Measurements from ENCODE around the gene CSE1L.
"Not testable (repeated sequence)": the region's sequence is repeated elsewhere in the genome, so short reads cannot be mapped to it uniquely, and the experiment has no call there.

The CSE1L gene, protein sequence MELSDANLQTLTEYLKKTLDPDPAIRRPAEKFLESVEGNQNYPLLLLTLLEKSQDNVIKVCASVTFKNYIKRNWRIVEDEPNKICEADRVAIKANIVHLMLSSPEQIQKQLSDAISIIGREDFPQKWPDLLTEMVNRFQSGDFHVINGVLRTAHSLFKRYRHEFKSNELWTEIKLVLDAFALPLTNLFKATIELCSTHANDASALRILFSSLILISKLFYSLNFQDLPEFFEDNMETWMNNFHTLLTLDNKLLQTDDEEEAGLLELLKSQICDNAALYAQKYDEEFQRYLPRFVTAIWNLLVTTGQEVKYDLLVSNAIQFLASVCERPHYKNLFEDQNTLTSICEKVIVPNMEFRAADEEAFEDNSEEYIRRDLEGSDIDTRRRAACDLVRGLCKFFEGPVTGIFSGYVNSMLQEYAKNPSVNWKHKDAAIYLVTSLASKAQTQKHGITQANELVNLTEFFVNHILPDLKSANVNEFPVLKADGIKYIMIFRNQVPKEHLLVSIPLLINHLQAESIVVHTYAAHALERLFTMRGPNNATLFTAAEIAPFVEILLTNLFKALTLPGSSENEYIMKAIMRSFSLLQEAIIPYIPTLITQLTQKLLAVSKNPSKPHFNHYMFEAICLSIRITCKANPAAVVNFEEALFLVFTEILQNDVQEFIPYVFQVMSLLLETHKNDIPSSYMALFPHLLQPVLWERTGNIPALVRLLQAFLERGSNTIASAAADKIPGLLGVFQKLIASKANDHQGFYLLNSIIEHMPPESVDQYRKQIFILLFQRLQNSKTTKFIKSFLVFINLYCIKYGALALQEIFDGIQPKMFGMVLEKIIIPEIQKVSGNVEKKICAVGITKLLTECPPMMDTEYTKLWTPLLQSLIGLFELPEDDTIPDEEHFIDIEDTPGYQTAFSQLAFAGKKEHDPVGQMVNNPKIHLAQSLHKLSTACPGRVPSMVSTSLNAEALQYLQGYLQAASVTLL

DNA sequence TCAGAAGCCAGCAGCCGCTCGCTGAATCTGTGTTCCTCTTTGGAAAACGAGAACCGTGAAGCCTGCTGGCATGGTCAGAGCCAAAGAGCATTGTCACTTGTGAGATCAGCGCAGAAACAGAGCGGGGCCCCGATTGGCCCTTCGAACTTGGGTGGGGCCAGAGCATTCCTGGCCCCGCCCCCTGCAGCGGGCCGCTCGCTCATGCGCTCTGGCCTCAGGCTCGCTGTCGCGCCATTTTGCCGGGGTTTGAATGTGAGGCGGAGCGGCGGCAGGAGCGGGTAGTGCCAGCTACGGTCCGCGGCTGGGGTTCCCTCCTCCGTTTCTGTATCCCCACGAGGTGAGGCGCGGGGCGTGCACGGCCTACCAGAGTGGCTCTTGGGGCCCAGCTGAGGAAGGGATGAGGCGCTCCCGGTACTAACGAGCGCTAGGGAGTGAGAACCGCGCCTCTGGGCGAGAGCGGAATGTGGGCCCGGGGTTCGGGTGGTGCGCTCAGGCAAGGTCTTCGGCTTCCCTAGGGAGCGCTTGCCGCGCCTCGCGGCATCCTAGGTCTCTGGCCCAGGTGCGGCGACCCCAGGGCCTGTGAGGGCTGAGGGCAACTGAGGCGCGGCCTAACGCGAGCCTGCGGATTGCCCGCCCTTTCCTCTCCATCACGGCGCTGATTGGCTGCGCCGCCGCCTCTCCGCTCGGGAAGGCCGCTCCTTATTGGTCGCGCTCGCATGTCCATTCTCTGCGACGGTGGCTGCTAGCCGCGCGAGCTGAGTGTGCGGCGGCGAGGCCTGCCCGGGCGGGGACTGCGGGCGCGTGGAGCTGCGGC lies at the start of gene CSE1L:
CSE1L (plus strand) TSS at position 226 of the 814 bp plus-strand sequence. CDS start 12,152 bp downstream, outside the sequence.
- DNase-seq (ENCODE audit: low spot score): peak; percentile 95

DNA sequence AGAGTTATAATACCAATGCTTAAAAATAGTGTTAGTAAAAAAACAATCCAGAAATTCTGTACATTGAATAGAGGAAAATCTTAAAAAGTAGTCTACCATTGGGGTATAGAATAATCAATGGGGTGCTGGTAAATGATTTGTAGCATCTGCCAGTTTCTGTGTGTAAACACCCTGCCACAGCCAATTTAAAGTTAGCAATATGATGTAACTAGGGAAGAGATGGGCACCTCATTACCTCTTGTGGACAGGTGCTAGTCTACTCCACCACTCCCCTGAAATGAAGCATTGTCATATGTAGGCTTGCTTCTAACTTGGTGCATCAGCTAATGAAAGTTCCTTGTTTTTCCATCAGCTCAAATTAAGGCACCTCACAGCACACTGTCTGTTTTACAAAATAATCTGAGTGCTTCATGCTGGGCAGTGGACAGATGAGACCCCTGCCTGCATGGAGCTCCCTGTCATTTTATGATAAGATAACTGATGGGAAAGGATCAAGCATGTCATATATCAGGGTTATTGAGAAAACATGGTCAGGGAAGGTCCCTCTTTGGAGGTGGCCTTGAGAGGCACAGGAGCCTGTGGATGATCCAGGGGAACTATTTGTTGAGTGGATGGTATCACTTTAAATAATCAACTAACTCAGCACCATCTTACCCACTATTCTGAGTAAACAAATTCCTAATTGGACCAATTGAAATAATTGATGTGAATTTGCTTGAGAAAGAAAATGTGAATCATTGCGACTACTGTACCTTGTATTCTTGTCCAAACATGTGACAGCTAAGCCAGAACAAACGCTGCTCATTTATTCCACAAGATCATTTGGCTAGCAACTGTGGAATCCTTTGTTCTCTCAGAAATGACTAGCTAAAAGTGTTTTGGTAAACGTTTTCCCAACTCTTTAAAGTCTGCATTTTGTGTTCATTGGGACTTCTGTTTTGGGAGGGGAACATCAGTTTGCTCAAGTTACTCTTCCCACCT lies 45.9 kb upstream of the CSE1L start:
- DNase-seq (ENCODE audit: low spot score): no peak

DNA sequence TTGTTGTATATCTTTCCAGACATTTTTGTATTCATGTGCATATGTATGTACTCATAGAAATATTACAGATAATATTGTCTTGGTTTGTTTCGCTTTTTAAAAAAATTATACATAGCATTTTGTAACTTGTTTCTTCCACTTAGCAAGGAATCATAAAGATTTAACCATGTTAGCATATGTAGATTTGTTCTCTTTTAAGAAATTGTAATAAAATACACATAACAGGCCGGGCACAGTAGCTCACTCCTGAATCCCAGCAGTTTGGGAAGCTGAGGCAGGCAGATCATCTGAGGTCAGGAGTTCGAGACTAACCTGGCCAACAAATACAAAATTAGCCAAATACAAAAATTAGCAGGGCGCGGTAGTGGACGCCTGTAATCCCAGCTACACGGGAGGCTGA lies 44.4 kb upstream of the CSE1L start:
- DNase-seq (ENCODE audit: low spot score): no peak

DNA sequence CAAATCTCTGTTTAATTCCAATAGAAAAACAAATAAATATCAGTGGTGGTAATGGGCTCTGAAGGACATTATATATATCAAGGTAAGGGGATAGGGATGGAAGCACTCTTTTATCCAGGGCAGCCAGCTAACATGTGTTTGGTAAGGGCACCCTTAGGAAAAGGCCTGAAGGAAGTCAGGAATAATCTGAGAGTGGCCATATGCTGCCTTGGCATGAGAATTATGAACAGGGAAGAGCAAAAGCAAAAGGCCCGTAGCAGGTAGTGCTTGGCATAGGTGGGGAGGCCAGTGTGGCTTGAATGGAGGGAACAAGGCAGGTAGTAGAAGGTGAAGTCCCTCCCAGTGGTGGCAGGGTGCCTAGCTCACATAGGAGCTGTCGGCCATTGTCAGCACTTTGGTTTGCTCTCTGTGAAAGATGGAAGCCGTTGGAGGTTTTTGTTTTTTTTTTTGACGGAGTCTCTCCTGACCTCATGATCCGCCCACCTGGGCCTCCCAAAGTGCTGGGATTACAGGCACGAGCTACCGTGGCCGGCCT lies 39.6 kb upstream of the CSE1L start:
- DNase-seq (ENCODE audit: low spot score): no peak

DNA sequence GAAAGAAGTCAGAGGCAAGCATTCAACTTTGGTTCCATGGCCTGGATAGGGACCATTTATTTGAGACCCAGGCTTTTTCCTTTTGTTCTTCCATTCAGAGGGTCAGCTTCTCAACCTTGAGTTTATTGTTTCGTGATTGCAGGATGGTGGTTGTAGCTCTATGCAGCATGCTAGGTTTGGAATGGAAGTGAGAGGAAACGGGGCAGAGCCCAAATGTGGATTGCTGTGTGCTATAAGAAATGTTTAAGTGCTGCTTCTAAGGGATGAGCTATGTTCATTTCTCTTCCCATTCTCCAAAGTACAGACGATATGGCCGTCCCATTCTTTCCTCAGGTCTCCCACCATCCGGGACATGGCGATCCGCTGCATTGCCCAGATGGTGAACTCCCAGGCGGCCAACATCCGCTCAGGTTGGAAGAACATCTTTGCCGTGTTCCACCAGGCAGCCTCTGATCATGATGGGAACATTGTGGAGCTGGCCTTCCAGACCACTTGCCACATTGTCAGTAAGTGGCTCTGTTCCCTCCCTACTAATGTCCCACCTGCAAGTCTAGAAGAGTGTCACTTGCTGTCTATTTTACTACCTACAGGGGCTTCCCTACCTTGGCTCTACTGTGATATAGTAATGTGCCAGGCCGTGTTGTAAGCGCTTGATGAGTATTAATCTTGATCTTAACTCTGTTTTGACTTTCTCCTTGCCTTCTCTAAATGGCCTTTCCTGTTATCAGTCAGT lies 36.0 kb upstream of the CSE1L start:
- DNase-seq (ENCODE audit: low spot score): no peak

DNA sequence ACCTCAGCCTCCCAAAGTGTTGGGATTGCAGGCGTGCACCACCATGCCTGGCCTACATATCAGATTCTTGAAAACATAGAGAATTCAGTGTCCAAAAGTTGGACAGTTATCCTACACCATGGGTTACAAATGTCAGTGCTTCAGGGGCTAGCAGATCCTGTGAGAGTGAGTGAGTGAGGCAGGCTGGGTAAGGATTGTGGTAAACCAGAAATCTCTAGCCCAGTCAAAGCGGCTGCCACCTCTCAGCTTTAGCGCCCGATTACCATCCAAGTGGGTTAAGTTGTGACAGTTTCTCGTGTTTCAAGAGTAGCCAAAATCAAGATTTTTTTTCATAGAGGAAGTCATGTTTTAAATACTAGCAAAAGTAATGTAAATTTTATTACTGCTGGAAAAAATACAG lies 21.9 kb upstream of the CSE1L start:
- DNase-seq (ENCODE audit: low spot score): no peak

DNA sequence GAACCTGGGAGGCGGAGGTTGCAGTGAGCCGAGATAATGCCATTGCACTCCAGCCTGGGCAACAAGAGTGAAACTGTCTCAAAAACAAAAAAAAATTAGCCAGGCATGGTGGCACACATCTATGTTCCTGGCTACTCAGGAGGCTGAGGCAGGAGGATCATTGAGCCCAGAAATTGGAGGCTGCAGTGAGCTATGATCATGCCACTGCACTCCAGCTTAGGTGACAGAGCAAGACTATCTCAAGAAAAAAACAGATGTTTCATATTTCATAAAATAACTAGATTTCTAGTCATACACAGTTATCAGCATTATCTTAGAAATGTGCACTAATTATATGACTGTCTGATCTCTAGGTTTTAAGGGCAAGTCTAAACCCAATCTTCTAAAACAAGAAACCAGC lies 17.9 kb upstream of the CSE1L start:
- DNase-seq (ENCODE audit: low spot score): not testable (repeated sequence)

DNA sequence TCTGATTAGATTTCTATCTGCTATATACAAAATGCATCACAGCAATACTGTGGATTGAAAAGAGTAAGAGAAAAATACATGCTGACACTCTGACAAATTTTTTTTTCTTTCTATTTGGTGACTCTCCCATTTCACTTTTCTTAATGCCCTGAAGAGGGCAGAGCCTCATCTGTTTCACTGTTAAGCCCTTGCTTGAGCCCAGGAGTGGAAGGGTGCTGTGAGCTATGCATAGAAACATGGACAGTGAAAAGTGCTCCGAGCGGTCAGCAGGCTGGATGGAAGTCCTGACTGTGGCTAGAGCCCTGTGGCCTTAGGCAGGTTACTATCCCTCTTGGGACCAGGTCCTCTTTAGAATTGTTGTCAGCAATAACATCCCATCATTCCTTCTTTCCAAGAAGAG lies 17.4 kb upstream of the CSE1L start:
- DNase-seq (ENCODE audit: low spot score): peak; percentile 6

DNA sequence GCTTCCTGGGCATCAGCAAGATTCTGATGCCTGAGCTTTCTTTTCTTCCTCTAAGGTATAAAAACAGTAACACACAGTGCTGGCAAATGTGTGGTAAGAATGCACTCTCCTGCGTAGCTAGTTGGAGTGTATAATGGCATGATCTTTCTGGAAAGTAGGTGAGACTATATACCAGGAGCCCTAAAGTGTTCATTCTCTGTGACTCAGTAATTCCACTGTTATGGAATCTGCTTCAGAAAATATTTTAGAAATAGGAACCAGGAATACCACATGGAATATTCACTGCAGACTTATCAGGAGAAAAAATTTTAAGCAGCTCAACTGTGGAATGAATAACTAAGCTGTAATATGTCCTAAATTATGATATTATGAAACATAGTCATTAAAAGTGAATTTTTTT lies 16.9 kb upstream of the CSE1L start:
- no peak for DNase-seq (ENCODE audit: low spot score)

DNA sequence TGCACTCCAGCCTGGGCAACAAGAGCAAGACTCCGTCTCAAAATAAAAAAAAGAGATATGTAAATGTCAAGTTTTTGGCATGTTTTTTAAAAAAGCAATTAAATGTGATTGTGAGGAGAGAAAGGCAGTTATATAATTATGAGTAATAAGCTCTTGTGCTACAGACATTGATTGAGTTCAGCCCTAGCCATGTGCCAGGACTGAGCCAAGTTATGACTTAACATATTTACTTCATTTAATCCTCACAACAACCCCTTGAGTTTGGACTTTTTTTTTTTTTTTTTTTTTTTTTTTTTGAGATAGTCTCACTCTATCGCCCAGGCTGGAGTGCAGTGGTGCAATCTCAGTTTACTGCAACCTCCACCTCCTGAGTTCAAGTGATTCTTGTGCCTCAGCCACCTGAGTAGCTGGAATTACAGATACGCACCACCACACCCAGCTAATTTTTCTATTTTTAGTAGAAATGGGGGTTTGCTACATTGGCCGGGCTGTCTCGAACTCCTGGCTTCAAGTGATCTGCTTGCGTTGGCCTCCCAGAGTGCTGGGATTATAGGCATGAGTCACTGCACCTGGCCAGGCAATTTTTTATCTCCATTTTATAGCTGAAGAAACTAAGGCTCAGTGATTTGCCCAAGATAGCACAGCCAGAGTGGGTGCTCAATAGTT lies 15.0 kb upstream of the CSE1L start:
- no peak for DNase-seq (ENCODE audit: low spot score)

DNA sequence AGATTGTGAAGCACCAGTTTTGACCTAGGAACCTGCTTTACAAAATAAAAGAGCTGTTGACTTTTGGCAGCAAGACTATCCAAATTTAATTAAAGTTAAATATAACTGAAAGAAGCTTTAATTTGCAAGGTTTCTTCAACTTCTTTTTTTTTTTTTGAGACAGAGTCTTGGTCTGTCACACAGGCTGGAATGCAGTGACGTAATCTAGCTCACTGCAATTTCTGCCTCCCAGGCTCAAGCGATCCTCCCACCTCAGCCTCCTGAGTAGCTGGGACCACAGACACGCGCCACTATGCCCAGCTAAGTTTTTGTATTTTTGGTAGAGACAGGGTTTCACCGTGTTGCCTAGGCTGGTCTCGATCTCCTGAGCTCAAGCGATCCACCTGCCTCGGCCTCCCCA lies 13.7 kb upstream of the CSE1L start:
- DNase-seq (ENCODE audit: low spot score): no peak

DNA sequence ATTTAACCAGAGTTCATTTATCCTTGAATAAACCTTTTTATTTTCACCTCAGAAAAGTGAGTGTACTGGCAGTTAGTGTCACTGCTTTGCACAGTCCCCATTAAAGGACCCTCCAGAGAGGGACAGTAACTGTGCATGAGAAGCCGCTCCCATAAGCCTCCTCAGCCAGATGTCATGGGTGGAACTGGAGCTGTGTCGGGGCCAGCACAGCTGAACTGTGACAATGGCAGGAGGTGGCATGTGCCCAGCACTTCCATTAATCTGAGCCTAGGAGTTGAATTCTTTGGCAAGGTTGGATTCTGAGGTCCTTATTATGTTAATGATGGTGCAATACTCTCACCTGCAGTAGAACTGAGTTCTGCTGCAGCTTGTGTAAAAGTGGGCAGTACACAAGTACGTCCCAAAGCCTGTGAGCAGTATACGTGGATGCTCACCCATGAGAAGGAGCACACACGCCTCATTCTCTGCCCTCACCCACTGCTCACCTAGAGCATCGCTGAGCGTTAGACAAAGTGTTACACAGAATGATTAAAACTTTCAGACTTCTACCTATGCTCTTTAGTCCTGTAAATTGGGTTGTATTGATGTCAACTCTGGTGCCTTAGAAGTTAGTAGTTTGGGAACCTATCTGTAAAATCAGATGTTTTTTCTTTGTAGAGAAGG lies 11.9 kb upstream of the CSE1L start:
- DNase-seq (ENCODE audit: low spot score): no peak

DNA sequence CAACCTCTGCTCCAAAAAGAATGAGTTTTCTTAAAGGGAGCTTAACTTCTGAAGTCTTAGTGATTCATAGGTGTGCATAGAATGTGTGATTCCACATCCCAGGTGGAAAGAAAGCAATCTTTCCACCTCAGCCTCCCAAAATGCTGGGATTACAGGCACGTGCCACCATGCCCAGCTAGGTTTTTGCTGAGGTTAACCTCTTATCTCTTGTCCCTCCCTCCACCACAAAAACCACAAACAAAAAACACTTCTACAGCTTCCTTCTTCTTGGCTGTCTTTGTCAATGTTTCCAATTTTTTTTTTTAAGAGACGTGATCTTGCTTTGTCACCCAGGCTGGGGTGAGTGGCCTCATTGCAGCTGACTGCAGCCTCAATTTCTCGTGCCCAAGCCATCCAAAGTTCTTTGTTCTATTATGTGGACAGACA lies 8.1 kb upstream of the CSE1L start:
- DNase-seq (ENCODE audit: low spot score): no peak

DNA sequence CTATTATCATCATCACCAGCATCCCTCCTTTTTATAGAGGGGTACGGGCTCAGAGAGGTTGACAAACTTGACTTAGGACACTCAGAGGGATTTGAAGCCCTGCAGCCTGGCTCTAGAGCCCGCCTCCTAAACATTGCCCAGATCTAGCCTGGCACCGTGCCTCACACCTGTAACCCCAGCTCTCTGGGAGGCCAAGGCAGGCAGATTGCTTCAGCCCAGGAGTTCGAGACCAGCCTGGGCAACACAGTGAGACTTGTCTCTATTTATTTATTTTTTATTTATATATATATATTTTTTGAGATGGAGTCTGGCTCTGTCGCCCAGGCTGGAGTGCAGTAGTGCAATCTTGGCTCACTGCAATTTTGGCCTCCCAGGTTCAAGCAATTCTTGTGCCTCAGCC lies 6.3 kb upstream of the CSE1L start:
- no peak for DNase-seq (ENCODE audit: low spot score)

DNA sequence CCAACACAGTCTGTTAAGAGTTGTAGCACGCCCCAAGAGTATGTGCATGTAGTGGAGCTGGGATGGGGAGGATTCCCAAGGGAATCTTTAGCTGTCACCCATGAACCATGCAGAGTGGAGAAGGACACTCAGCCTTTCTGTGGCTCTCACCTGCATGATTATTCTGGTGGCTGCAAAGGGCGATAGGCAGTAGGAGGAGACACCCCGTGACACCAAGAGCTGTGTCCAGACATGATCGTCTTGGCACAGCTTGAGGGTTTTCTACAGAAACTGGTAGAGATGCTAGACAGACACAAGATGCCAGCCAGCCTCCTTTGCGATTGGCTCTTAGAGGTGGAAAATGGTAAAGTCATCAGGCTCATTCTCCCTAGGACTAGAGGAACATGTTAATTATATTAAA lies 3.1 kb upstream of the CSE1L start:
- no peak for DNase-seq (ENCODE audit: low spot score)

DNA sequence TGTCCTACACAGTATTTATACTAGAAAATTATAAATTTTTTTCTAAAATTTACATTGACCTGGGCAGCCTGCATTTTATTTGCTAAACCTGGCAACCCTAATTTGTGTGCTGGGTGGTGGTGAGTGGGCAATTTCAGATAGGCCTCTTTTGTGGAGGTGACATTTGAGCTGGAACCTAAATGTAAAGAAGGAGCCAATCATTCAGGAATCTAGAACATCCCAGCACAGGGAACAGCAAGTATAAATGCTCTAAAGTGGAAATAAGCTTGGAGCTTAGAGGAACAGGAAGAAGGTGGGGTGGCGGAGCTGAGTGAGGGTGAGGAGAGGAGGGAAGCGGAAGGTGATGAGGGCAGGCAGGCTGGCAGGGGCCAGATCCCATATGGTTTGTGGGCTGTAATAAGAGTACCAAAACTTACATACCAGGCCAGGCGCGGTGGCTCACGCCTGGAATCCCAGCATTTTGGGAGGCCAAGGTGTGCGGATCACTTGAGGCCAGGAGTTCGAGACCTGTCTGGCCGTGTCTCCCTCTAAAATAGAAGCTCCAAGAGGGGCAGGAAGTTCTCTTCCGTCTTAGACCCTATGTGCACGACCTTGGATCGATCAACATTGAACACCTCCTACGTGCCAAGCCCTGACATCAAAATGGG lies 549 bp upstream of the CSE1L start:
- peak; percentile 9 for DNase-seq (ENCODE audit: low spot score)

DNA sequence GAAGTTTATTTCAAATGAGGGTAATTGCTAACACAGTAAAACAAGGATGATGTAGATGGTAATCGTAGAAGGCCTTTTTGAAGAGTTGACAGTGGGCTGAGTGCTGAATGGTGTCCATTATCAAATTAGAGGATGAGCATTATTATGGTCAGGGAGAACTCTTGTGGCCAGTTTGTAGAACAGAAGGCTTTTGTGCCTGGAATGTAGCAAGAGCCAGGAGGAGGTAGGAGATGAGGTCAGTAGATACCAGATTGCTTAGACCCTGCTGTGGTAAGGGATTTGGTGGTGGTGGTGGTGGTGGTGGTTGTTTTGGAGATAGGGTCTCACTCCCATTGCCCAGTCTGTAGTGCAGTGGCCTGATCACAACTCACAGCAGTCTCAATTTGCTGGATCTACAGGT lies 6.2 kb downstream of the CSE1L start:
- peak; percentile 37 for DNase-seq (ENCODE audit: low spot score)

DNA sequence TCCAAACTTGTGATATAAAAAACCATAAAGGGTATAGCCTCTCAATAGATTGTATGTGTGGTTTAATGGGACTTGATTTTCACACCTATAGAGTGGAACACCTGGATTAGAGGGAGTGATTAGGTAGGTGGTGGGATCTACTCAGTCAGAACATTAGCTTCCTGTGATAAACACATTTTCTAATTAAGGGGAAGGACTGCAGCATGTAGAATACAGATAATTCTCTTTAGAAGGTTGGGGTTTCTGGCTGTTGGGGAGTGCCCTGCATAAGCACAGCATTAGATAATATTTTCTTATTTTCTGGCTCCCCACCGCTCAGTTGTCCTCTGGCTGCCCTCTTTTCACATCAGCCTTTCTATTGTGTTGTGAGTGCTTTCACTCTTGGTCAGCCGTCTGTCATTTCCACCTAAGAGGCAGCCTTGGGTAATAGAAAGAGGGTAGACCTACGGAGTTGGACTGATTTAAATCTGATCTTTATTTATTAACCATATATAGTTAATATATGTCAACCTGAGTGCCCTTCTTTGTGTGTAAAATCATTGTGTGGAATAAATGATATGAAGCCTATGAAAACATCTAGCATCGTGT lies 8.0 kb downstream of the CSE1L start:
- DNase-seq (ENCODE audit: low spot score): peak; percentile 5
